Measurements from ENCODE around the gene IL12A. TPM values are rescaled to one million over a fixed set of nuclear protein-coding genes. Genes with fewer than 3 reads are reported as not detected.

IL12A gene
- total RNA-seq, 1 donor from 2014 or later, result 2.3 TPM

GRCh38 chr3:159994182-159994581 is 5.5 kb downstream of the IL12A start:
- TF ChIP-seq CTCF (IDR thresholded peaks at IDR 0.05; ENCODE audit: insufficient read depth, low read length, poor library complexity, severe bottlenecking), result no peak

GRCh38 chr3:159995091-159995490 is 6.5 kb downstream of the IL12A start:
- H3K36me3 ChIP-seq (ENCODE audit: control insufficient read depth, insufficient read depth, low read length), result no peaks in the 10 kb centered on the region
- DNase-seq (ENCODE audit: low read depth), result no peak
- no peak for TF ChIP-seq CTCF (IDR thresholded peaks at IDR 0.05; ENCODE audit: insufficient read depth, low read length, poor library complexity, severe bottlenecking)
- no peak overlapping the region for H3K4me3 ChIP-seq (ENCODE audit: low read depth, low read length)
- H3K27me3 ChIP-seq (ENCODE audit: control insufficient read depth, insufficient read depth, low read length), result no peaks in the 10 kb centered on the region

More at GRCh38 chr3:159994182-159994581, 5.5 kb downstream of the IL12A start:
- Histone ChIP-seq H3K27me3 (ENCODE audit: control insufficient read depth, insufficient read depth, low read length) (no peaks in the 10 kb centered on the region), H3K36me3 (ENCODE audit: control insufficient read depth, insufficient read depth, low read length) (no peaks in the 10 kb centered on the region), H3K4me3 (ENCODE audit: low read depth, low read length) (no peak overlapping the region)
- DNase-seq (ENCODE audit: low read depth), result no peak

- no peak for DNase-seq (ENCODE audit: low read depth)
- no peak for TF ChIP-seq CTCF (IDR thresholded peaks at IDR 0.05; ENCODE audit: insufficient read depth, low read length, poor library complexity, severe bottlenecking)
- Histone ChIP-seq H3K27me3 (ENCODE audit: control insufficient read depth, insufficient read depth, low read length) (no peaks in the 10 kb centered on the region), H3K4me3 (ENCODE audit: low read depth, low read length) (no peak overlapping the region), H3K36me3 (ENCODE audit: control insufficient read depth, insufficient read depth, low read length) (no peaks in the 10 kb centered on the region)
These were observed 7.4 kb downstream of the IL12A start for GRCh38 chr3:159996018-159996417.

GRCh38 chr3:159996959-159997358 is 8.3 kb downstream of the IL12A start:
- no peak for DNase-seq (ENCODE audit: low read depth)
- Histone ChIP-seq H3K36me3 (ENCODE audit: control insufficient read depth, insufficient read depth, low read length) (no peaks in the 10 kb centered on the region), H3K4me3 (ENCODE audit: low read depth, low read length) (no peak overlapping the region), H3K27me3 (ENCODE audit: control insufficient read depth, insufficient read depth, low read length) (no peaks in the 10 kb centered on the region)
- no peak for TF ChIP-seq CTCF (IDR thresholded peaks at IDR 0.05; ENCODE audit: insufficient read depth, low read length, poor library complexity, severe bottlenecking)

- Histone ChIP-seq H3K4me3 (ENCODE audit: low read depth, low read length) (no peak overlapping the region), H3K27me3 (ENCODE audit: control insufficient read depth, insufficient read depth, low read length) (no peaks in the 10 kb centered on the region), H3K36me3 (ENCODE audit: control insufficient read depth, insufficient read depth, low read length) (no peaks in the 10 kb centered on the region)
- no peak for DNase-seq (ENCODE audit: low read depth)
- TF ChIP-seq CTCF (IDR thresholded peaks at IDR 0.05; ENCODE audit: insufficient read depth, low read length, poor library complexity, severe bottlenecking), result no peak
These were observed 12.6 kb downstream of the IL12A start for GRCh38 chr3:160001148-160001760.
